ENCODE results near the gene SUMO3.

The SUMO3 gene

DNA sequence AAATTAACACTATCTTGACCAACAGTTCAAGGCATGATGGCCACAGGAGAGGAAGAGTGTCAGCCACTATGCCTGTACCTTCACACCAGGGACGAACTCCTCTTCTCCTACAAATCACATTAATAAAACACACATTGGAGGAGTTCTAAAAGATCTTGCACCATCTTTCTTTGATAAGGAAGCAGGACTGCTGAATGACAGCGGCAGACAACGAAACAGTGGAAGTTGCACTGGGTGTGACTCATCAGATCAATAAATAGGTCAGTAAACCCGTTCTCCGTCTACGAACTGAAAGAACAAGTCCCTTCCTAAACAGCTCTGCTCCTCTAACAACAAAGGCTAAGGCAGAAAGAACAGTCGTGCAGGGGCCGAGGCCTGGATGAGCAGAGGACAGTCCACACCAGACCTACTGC, 39.4 kb downstream of the SUMO3 start:
- DNase-seq (ENCODE audit: low read depth) = no peak

DNA sequence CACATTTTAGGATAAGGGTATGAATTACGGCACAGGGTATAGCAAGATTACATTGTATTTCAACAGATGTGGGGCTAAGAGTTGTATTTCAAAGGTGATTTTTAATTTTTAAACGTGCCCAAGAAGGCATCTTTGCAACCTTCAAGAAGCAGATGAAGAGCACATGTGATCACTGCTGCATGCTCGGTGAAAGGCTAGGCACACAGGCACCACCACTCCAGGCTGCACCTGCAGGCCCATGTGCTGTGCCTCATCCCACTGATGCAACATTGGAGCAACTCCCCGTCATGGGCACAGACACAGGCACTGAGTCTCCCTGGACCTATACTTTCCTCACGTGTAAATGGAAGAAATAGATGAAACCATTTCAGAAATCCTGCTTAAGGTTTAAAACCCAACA, 39.8 kb downstream of the SUMO3 start:
- DNase-seq (ENCODE audit: low read depth) = no peak

DNA sequence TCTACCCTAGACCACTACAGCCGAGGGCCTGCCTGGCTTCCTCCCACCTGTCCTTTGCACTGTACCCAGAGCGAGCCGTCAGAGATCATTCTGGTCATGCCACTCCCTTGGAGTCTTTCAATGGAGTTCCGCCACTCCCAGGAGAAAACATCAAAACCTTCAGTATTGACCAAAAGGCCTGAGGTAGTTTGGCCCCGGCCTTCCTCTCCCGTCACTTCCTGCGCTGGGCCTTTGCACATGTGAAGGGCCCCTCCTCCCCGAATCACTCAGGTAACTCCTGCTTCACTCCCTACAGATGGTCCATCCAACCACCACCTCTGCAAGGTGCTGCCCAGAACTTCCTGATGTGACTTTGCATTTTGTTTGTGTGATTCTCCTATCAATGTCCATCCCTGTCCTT, 42.9 kb downstream of the SUMO3 start:
- DNase-seq (ENCODE audit: low read depth) = no peak

DNA sequence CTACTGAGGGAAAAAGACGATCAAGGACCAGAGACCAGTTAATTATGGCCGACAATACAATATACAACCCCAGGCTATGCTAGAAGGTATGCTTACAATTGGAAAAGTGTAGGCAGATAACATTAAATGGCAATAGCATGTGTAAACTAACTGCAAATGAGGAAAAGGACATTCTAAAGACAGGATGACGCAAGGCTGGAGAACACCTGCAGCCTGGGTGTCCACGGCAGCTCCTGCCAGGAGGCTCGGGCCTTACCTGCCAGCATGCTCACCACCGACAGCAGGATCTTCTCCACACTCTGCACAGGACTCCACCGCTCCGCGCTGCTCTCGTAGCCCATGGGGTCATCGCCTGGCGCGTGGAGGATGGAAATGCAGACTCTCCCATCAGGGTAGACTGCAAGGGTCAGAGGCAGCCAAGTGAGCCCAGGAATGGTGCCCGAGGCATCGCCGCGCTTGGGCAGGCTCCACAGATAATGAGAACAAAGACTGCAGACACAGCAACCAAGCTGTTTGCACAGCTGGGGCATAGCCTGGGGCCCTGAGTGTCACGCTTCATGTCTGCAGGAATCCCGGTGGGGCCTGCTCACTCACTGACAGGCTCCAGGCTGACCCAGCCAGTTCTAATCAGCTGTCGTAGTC, 44.5 kb downstream of the SUMO3 start:
- no peak for DNase-seq (ENCODE audit: low read depth)

DNA sequence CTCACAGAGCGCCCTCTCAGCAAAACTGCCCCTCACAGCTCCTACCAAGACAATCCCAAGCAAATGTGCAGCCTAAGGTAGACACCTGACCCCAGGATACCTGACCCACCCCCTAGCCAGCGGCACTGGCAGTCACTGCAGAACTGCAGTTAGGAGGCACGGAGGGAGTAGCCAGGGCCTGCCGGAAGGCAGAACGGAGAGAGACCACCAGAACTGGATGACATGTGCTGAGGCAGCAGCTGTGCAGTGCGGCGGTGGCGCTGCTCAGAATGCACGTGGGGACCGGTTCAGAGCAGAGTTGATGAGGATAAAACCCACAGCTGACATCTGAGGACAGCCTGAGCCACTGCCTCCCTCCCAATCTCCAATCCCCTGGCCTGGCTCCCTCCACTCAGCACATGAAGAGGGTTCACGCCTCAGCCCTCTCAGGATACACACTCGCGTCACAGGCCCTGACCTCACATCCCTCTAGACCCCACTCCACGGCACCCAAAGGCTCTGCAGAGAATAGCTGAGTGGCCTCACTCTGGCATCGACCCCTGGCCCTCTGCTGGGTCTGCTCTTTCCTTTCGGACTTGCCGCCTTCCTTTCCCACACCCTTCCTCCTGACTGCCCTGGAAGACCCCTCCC, 45.9 kb downstream of the SUMO3 start:
- no peak for DNase-seq (ENCODE audit: low read depth)

DNA sequence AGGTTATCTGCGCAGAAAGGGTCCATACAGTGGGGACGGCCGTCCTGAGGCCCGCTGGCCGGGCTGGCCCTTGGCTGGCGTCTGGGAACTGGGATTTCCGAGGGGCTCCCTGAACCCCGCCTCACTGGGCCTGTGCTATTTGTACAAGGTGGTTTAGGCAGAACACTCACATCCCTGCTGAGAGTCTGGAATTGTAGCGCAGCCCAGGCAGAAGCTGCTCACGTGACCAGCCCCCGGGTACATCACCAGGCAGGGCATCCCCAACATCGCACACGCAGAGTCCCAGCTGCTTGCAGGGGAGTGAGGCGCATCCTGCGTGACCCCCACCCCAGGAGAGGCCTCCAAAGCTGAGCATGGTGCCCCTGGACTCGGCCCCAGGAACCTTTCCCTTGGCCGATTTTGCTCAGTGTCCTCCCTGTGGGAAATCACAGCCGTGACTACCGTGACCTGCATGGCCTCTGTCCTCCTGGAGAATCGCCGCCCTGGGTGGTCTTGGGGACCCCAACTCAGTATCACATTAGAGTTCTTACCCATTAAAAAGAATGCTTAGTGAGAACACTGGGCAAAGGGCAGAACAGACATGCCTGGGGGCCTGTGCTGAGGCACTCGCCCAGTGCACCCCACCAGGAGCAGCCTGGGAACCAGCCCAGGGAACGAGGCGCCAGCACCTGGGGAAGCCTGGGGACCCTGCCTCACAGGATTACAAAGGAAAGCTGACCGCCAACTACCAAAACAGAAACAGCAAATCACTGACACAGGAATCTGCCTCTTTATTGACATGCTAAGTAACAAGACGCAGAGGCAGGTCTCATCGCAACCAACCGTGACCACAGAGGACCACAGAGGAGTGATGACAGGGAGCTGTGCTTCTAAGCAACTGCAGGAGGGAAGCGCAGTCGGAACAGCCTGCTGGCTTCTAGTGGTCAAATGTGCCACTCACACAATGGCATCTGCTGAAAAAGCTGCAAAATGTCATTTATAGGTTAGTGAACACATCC, 49.7 kb downstream of the SUMO3 start:
- DNase-seq (ENCODE audit: low read depth) = no peak

DNA sequence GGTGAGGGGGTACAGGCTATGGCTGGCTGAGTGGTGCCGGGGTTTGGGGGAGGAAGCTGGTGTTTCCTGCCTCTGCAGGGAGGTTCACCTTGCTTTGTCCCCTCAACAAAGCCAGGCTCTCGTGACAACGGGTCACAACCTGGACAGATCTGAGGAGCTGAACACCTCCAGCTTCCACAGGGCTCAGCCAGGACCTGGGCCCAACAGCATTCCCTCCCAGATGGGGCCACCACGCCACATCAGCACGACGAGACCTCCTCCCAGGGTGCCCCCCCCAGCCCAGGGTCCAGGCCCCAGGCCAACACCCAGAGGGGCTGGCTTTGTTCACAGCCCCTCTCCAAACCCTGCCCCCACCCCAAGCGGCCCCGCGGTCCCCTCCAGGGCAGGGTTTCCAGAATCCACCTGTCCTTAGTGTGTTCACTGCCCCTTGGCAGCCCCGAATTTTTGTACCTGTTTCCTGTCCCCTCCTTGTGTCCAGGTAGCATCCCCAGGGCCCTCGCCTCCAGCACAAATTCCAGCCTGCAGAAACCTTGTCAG, 51.0 kb downstream of the SUMO3 start:
- no peak for DNase-seq (ENCODE audit: low read depth)

DNA sequence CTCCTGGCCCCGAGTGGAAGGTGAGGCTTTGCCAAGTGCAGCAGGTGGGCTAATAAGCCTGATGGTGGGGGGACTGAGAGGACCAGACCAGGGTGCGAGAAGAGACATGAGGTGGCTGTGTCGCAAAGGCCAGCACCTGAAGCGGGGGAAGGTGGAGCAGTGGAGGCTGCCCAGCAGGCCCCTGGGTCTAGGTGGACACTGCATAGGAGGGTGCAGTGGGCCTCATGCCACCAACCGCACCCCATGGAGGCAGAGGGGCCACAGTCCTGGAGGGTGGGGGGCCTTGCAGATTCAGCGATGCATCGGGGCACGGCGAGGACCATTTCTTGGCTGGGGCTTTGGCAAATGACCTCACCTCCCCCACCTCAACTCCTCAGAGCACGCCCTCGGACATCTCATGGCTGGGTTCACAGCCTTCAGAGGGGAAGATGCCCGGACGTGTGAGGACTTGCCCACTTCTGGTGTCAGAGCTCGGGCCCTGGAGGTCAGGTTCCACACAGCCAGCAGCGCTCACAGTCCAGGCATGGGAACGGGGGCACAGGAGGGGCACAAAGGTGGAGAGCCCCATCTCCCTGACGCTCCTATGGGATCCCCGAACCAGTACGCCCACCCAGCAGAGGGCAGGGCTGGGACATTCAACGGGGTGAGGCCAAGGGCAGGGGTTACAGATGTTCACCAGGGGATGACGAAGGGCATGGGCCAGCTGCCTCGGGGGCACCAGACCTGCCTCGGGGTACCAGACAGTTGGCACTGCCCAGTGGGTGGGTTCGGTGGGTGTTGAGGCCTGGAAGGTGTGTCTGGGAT, 51.6 kb downstream of the SUMO3 start:
- DNase-seq (ENCODE audit: low read depth) = no peak

DNA sequence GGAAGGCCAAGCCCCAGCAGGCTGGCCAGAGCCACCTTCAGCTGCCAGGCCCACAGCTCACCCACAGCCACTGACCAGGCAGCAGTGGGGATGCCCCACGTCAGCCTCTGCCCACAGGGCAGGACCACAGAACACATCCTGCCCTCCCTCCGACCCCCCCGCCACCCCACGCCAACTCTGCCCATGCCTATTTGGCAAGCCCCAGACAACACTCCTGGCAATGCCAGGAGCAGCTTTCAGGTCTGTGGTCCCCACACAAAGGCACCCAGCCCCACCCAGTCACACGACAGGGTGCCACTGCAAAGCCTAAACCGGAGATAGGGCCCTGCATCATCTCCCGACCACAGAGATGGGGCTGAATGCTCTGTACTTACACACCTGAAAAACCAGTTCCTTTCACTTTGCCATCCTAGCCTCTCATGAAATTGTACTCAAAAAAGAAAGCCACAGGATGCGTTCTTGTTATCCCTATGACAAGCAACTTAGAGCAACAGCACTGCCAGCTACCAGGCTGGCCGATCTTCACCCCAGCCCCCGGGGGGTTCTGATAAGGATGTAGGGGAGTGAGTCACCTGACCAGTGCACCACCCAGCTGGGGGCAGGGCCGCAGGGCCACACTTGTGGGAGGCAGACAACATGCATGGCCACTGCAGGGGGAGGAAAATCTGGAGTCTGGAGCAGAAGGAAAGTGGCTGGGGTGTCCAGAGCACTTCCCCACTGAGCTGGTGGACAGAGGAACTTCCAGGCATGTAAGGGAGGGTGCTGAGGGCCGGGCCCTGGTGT, 52.4 kb downstream of the SUMO3 start:
- peak; percentile 37 for DNase-seq (ENCODE audit: low read depth)

DNA sequence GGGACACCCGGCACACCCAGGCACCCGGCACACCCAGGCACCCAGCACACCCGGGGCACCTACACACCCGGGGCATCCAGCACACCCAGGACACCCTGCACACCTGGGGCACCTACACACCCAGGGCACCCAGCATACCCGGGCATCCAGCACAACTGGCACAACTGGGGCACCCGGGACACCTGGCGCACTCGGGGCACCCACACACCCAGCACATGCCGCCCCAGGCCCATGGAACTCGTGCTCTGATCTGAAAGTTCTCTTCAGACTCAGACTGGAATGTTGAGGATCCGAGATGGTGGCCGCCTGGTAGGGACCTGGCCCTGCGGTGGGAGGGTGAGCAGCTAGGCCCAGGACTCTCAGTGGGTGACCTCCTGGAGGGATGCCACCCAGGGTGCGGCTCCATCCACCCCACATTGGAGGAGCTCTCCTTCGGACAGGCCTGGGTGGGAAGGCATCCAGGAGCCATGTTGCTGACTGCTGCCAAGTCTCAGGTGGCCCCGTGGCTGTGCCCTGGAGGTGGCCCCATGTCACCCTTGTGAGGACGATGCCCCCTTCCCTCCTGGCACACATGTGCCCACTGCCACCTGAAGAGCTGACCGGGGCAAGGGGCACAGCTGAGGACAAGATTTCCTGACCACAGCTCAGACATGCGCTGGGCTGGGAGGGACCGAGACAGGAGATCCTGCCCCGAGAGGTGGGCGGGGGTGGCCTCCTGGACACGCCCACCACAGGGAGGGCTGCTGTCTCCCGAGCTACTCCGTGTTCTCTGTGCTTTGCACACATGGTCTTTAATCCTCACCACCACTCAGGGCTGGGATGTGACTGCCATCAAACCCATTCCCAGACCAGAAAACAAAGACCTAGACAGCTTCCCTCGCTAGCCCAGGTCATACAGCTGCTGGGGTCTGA, 53.3 kb downstream of the SUMO3 start:
- no peak for DNase-seq (ENCODE audit: low read depth)

DNA sequence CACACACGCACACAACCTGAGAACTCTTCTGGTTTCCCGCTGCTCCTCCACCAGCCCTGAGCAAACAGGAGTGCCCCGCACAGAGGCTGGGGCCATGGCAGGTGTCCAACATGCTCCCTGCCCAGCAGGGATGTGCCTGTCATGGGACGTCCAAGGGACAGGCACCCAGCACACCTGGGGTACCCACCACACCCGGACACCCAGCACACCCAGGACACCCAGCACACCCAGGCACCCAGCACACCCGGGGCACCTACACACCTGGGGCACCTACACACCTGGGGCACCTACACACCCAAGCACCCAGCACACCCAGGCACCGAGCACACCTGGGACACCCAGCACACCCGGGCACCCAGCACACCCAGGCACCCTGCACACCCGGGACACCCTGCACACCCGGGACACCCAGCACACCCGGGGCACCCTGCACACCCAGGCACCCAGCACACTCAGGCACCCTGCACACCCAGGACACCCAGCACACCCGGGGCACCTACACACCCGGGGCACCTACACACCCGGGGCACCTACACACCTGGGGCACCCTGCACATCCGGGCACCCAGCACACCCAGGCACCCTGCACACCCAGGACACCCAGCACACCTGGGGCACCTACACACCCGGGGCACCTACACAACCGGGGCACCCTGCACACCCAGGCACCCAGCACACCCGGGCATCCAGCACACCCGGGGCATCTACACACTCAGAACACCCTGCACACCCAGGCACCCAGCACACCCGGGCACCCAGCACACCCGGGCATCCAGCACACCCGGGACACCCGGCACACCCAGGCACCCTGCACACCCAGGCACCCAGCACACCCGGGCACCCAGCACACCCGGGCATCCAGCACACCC, 54.2 kb downstream of the SUMO3 start:
- no peak for DNase-seq (ENCODE audit: low read depth)

DNA sequence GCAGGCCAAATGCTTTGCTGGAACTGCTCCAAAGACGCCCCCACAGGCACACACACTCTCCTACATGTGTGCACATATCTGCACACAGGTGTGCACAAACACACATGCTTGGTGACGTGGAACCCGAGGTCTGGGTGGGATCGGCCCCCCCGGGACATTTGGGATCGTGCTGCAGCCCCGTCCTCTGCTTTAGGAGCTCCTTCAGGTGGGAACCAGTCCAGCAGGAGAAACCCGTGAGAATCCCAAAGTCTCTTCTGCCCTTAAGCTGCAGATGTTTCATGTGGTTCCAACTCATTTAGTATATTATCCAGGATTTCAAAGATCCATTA, 54.8 kb downstream of the SUMO3 start:
- no peak for DNase-seq (ENCODE audit: low read depth)

DNA sequence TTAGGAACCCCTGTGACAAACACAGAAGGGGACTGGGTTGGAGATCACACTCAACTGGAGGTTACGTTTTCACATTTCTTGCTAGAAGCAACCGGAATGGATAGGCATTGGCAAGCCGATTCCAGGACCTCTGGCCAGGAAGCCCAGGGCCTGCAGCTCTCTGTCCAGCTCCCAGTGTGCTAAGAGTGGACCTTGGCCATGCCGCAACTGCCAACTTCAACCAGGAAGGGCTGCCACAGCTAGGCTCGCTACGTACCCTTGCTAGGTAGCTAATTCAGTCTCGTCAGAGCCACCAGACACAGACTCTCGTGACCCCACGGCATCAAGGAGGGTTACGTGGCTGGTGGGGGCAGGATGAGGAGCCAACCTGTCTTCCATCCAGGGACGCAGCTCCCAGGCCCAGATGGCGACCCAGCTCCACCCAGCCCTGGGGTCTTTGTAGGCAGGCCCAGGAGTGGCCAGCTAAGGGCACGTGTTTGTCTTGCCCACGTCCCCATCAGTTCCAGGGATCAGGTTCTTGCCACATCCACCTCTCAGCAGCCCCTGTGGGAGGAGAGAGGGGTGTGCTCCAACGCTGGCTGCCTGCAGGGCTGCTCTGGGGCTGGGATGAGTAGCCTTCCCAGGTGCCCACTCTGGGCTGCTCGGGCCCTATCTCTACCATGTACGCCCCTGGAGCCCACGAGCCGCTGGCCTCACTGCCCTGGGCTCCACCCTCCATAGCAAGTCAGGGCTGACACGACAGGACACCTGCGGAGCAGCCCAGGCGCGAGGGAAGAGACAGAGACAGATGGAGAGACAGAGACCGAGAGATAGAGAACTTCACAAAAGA, 55.4 kb downstream of the SUMO3 start:
- DNase-seq (ENCODE audit: low read depth) = no peak

DNA sequence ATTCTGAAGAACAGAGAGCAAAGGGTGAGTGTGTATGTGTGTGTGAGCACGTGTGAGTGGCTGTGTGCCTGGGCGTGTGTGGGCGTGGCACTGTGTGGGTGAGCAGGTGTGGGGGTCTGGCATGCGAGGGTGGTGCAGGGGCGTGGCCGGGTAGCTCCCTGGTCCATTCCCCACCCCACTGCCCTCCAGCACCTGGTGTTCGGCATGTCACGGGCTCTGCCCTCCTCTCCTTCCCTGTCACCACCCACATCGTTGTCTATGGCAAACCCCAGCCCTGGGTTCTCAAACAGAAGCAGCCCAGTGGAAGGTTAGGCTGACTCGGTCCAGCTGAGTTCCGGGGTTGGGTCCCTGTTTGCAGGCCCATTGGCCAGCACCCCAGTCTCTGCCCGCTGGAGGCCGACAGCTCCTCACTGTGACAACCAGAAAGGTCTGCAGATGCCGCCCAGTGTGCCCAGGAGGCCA, 56.1 kb downstream of the SUMO3 start:
- no peak for DNase-seq (ENCODE audit: low read depth)

DNA sequence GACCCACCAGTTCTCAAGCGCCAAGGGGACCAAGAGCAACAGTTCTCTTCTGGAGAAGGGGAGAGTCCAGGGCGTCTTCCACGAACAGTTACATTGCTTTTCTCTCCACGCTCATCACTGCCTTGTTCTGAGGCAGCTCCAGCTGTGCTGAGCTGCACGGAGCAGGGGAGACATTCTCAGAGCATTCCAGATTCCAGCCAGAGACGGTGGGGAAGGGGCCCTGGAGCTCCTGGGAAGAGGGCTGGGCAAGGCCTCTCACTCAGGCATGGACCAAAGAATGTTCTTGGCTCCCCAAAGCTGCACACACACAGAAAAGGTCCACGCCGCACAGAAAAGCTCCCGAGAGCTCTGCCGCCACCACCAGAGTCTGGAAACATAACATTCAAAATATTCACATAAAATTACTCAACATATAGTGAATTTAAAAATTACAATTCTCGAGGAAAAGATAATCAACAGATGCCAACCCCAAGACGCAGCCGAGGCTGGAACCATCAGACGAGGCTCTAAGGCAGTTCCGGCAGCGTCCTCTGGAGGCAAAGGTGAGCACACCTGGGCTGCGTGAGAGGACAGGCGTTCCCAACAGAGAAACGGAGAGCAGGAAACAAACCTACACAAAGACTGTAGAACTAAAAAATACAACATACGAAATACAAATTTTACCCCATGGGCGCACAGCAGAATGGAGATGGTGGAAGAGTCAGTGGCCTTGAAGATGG, 56.7 kb downstream of the SUMO3 start:
- no peak for DNase-seq (ENCODE audit: low read depth)

DNA sequence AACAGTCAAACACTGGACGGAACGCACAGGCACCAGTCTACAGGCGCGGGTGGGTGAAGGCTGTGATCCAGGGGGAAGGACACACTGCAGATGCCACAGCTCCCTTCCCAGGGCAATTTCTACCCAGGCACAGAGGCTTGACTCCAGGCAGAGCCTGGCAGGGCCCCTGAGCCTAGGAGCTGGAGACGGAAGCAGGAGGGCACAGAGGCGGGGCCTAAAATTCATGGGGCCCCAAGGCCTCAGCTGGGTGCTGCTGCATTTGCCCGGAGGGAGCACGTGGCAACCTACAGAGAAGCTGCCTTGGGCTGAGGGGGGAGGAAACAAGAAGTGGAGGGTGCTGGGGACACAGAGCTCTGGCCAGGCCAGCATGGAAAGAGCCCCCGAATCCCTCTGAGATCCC, 57.5 kb downstream of the SUMO3 start:
- no peak for DNase-seq (ENCODE audit: low read depth)

DNA sequence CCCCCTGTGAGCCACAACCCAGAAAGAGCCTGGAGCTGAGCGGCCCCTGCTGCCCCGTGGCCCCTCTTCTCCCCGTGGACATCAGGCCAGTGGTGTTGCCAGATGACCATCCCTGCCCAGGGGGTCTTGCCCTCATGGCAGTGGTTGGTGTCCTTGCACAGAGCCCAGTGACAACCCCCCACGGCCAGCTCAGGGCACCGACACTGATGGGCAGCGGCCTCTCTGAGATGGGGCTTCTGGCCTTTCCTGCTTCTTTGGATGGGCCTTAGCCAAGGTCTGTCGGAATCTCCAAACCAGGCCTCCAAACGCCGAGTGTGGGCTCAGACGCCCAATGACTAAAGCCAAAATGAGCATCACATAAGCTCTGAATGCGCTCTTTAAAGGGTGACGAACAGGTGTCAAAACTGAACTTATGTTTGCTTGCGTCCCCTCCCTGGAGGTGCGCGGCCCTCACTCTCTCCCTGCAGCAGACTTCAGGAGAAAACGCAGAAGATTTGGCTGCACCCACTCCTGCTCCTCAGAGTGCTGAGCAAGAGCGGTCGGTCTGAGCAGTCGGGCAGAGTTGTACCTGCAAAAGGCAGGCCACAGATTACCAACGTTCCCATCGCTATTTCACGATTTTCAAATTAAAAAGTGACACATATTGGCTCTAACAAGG, 58.1 kb downstream of the SUMO3 start:
- no peak for DNase-seq (ENCODE audit: low read depth)
